GM18951 (cell line): Measurements from ENCODE around the gene CAMK4.

Experiments used
- POLR2A ChIP-seq: IDR thresholded peaks from 4 replicates; pipeline ENCODE4 v1.6.1; 2011; ENCODE audit warnings: mild to moderate bottlenecking; ENCODE audit not compliant: insufficient read length, insufficient read depth; ENCODE audit errors: extremely low read depth
- in situ Hi-C: fragments of 300-500 bp; cut with MboI; formaldehyde crosslinking; loops from one replicate; pipeline ENCODE4 v1.12.0; 2022; ENCODE audit warnings: low sequenced_read_pairs, mixed read lengths, inconsistent platforms; ENCODE audit not compliant: unreplicated experiment

The CAMK4 gene

GRCh38 chr5:111461255-111461671, 237.1 kb downstream of the CAMK4 start:
- in situ Hi-C loops = loop anchor here (25.0 kb wide), 1 partner anchor 299 kb away; no protein-coding TSS in a partner anchor
- TF ChIP-seq POLR2A = no peak

- no peak for TF ChIP-seq POLR2A
These were observed 237.8 kb downstream of the CAMK4 start for GRCh38 chr5:111461934-111462333.

GRCh38 chr5:111463311-111463710, 239.1 kb downstream of the CAMK4 start:
- no peak for TF ChIP-seq POLR2A
- in situ Hi-C loops = loop anchor here (25.0 kb wide), 1 partner anchor 301 kb away; no protein-coding TSS in a partner anchor

More at GRCh38 chr5:111461934-111462333, 237.8 kb downstream of the CAMK4 start:
- in situ Hi-C loops = loop anchor here (25.0 kb wide), 1 partner anchor 300 kb away; no protein-coding TSS in a partner anchor

GRCh38 chr5:111469293-111469896, 245.2 kb downstream of the CAMK4 start:
- no peak for TF ChIP-seq POLR2A
- in situ Hi-C loops = loop anchor here (25.0 kb wide), 1 partner anchor 307 kb away; no protein-coding TSS in a partner anchor

- in situ Hi-C loops = loop anchor here (25.0 kb wide), 1 partner anchor 308 kb away; no protein-coding TSS in a partner anchor
- TF ChIP-seq POLR2A = no peak
These were observed 245.7 kb downstream of the CAMK4 start for GRCh38 chr5:111469903-111470302.

- in situ Hi-C loops = loop anchor here (25.0 kb wide), 1 partner anchor 310 kb away; no protein-coding TSS in a partner anchor
- TF ChIP-seq POLR2A = no peak
These were observed 247.9 kb downstream of the CAMK4 start for GRCh38 chr5:111472096-111472495.

- TF ChIP-seq POLR2A = no peak
- in situ Hi-C loops = loop anchor here (25.0 kb wide), 1 partner anchor 310 kb away; no protein-coding TSS in a partner anchor
These were observed 248.4 kb downstream of the CAMK4 start for GRCh38 chr5:111472579-111472978.

GRCh38 chr5:111478266-111478665, 254.1 kb downstream of the CAMK4 start:
- no peak for TF ChIP-seq POLR2A
- in situ Hi-C loops = no loop called here

- no peak for TF ChIP-seq POLR2A
- in situ Hi-C loops = no loop called here
These were observed 254.7 kb downstream of the CAMK4 start for GRCh38 chr5:111478898-111479297.

- TF ChIP-seq POLR2A = no peak
- in situ Hi-C loops = no loop called here
These were observed 256.2 kb downstream of the CAMK4 start for GRCh38 chr5:111480346-111480745.

GRCh38 chr5:111486055-111486454, 261.9 kb downstream of the CAMK4 start:
- TF ChIP-seq POLR2A = no peak
- in situ Hi-C loops = no loop called here

- in situ Hi-C loops = no loop called here
These were observed 262.7 kb downstream of the CAMK4 start for GRCh38 chr5:111486926-111487325.

GRCh38 chr5:111488353-111488752, 264.2 kb downstream of the CAMK4 start:
- no peak for TF ChIP-seq POLR2A
- in situ Hi-C loops = no loop called here

More at GRCh38 chr5:111486926-111487325, 262.7 kb downstream of the CAMK4 start:
- no peak for TF ChIP-seq POLR2A

- in situ Hi-C loops = no loop called here
These were observed 268.8 kb downstream of the CAMK4 start for GRCh38 chr5:111493031-111493430.

More at GRCh38 chr5:111493031-111493430, 268.8 kb downstream of the CAMK4 start:
- no peak for TF ChIP-seq POLR2A
